ENCODE results near the gene CLNK.

The CLNK gene

GRCh38 chr4:10460313-10461047, 224.1 kb downstream of the CLNK start:
- in situ Hi-C loops (cut with MboI; ENCODE audit: low sequenced_read_pairs): no loop called here

- in situ Hi-C loops (cut with MboI; ENCODE audit: low sequenced_read_pairs): no loop called here
These were observed 225.3 kb downstream of the CLNK start for GRCh38 chr4:10459305-10459704.

DNA sequence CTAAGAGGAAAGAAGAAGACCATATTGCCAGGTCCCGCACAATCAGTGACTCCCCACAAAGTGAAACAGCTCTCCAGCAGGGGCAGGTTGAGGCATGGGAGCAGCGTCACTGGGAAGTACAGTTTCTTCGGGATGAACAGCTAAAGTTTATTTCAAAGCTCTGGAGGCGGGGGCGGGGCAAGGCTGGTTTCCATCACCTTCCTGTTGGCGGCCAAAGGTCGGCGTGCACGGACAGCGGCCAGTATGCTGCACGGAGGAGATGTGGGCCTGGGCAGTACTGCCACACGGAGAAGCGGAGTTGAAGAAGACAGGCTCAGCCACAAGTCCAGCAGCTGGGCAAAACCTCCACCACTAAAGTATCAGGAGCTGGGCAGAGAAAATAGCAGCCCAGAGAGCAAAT, 226.4 kb downstream of the CLNK start:
- in situ Hi-C loops (cut with MboI; ENCODE audit: low sequenced_read_pairs): no loop called here

DNA sequence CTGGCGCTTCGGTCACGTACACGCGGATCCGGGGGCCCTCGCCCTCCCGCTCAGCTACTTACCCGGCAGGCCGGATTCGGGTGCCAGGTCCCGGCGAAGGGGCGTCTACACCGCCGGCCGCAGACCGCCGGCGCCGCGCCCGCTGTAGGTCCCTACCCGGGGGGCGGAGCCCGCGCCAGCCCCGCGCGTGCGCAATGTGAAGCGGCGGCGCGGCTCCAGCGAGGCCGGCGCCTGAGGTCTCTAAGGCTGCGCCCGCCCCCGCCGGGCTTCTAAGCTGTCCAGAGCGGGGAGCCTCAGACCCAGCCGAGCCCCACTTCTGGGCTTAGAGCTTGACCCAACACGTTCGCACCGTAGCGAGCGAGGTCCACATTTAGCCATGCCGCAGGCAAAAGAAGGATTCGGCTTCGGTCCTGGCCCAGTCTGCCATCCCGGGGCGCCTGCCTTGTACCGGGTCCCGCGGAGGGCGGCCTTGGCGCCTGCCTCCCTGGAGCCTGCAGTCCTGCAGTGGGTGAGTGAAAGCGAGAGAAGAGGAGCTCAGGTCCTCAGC, 227.2 kb downstream of the CLNK start, which contains the start of gene ZNF518B:
TSS of gene ZNF518B (minus strand) at position 172 of the 547 bp plus-strand sequence. CDS start 11,098 bp downstream, outside the sequence.
- in situ Hi-C loops (cut with MboI; ENCODE audit: low sequenced_read_pairs): no loop called here

DNA sequence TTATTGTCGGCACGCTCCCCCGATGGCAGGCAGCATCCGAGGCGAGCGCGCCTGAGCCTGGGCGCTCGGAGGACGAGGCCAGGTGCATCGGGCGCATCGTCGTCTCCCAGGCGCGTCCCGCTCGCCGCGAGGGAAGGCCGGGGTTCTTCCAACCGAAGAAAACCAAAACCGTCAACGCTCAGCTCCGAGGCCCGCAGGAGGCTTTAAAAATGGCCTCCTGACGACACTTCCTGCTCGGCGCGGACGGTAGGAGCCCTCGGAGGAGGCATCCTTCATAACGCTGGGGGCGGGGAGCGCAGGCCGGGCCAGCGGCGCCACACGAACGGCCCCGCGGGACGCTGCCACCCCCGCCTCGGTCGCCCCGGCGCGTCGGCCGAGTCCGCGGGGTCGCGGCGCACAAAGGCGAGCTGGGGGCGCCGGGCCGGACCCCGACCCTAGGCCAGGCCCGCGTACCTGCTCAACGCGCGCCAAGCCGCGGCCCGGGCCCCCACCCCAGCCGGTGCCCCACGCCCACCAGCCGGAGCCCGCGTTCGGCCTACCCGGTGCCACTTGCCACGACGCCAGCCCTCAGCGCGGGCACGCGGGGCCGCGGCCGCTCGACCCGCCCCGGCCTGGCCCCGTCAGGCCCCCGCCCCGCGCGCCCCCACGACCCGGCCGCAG, 227.8 kb downstream of the CLNK start:
- in situ Hi-C loops (cut with MboI; ENCODE audit: low sequenced_read_pairs): no loop called here

DNA sequence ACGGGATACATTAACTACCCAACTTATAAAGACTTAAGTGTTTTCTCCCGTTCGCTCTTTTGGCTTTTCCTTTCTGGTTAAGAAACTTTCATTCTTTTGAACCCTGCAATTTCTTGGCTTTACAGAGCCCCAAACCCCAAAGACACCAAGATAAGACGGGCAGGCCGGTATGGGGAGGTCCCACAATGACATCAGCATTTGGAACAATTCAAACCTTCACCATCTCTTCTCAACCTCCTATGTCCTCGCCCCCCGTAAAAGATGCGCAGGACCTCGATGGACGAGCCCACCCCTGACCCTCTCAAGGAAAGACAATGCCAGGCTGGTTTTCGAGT, 228.3 kb downstream of the CLNK start:
- in situ Hi-C loops (cut with MboI; ENCODE audit: low sequenced_read_pairs): no loop called here

- in situ Hi-C loops (cut with MboI; ENCODE audit: low sequenced_read_pairs): no loop called here
These were observed 229.4 kb downstream of the CLNK start for GRCh38 chr4:10455133-10455532.

GRCh38 chr4:10454726-10455125, 229.8 kb downstream of the CLNK start:
- in situ Hi-C loops (cut with MboI; ENCODE audit: low sequenced_read_pairs): no loop called here

GRCh38 chr4:10454121-10454520, 230.4 kb downstream of the CLNK start:
- in situ Hi-C loops (cut with MboI; ENCODE audit: low sequenced_read_pairs): no loop called here

- in situ Hi-C loops (cut with MboI; ENCODE audit: low sequenced_read_pairs): no loop called here
These were observed 235.6 kb downstream of the CLNK start for GRCh38 chr4:10448991-10449390.

- in situ Hi-C loops (cut with MboI; ENCODE audit: low sequenced_read_pairs): no loop called here
These were observed 241.6 kb downstream of the CLNK start for GRCh38 chr4:10442976-10443375.

GRCh38 chr4:10441512-10441911, 243.1 kb downstream of the CLNK start:
- in situ Hi-C loops (cut with MboI; ENCODE audit: low sequenced_read_pairs): no loop called here

DNA sequence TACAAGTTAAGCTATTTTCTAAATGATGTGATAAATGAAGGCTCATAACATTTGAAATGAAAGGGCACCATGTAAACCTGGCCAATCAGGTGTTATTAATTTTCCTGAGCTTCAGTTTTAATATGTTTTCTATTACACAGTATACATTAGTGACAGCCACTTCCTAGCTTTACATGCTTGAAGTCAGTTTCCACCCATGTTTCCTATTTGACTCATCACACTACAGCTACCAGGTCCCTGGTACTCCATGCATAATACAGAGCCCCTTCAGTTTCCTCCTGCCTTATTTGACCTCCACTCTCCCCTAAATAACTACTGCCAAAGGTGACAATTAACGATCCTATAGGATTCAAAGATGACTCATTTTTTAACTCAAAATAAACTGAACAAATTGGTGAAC, 245.6 kb downstream of the CLNK start:
- in situ Hi-C loops (cut with MboI; ENCODE audit: low sequenced_read_pairs): no loop called here

DNA sequence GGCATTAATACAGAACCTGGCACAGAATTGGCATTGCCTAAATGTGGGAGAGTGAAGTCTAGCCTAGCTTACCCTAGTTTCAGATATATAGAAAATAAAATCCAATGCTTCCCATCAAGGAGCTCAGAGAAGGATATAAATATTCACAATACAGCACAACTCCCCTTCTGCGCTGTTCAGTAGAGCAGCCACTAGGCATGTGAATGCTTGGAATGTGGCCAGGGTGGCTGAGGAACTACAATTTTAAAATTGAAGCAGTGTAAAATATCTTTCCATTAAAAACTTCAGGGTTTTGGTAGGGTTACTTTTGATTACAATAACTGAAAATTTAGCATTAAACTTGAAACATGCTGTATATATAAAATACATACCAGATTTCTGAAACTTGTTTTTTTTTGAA, 246.8 kb downstream of the CLNK start:
- in situ Hi-C loops (cut with MboI; ENCODE audit: low sequenced_read_pairs): no loop called here
